ENCODE results near the gene ODAD3. TPM values are rescaled to one million over a fixed set of nuclear protein-coding genes. Genes with fewer than 3 reads are reported as not detected.

The ODAD3 gene
- total and polyA plus RNA-seq, 10 of the 15 experiments (the other 5 are each of a cell fraction or from before 2014, with no cell fraction given): 0.11 to 0.39 (median 0.28) TPM; not detected in 7

GRCh38 chr19:11482384-11483050 is 47.6 kb upstream of the ODAD3 start (continued):
- TF ChIP-seq BCLAF1 (IDR thresholded peaks at IDR 0.05) (0 out of 2 replicates have a peak, but pooled peaks have one; percentile 62), JUNB (IDR thresholded peaks at IDR 0.05) (no peak), RELA (IDR thresholded peaks at IDR 0.05; ENCODE audit: borderline replicate concordance, partially characterized antibody) (peak; percentile 90), HDAC6 (IDR thresholded peaks at IDR 0.05; ENCODE audit: unreplicated experiment) (no peak), SMC3 (IDR thresholded peaks at IDR 0.05; ENCODE audit: borderline replicate concordance, low read length) (peak; percentile 81)

GRCh38 chr19:11481534-11482383 is 46.8 kb upstream of the ODAD3 start:
- Histone ChIP-seq H2AFZ (ENCODE audit: control insufficient read depth, low read depth, low read length) (peak overlapping the region; percentile 80), H3K4me3 (peak overlapping the region; percentile 40; the same call in 1 of the 2 replicates), H3K9me3 (replicated peaks; ENCODE audit: control insufficient read depth, insufficient read depth, low read length) (no peaks in the 10 kb centered on the region; the same call in 2 of the 3 replicates), H3K79me2 (ENCODE audit: control insufficient read depth, insufficient read depth, low read length) (no peaks in the 10 kb centered on the region), H3K4me2 (ENCODE audit: control insufficient read depth, insufficient read depth) (peak overlapping the region; percentile 87), H3K36me3 (ENCODE audit: control insufficient read depth in 2 of 2, insufficient read depth in 2 of 2, low read length in 1 of 2) (no peaks in the 10 kb centered on the region), H4K20me1 (ENCODE audit: control insufficient read depth, insufficient read depth) (no peaks in the 10 kb centered on the region), H3K27ac (ENCODE audit: control insufficient read depth, insufficient read depth) (no peak overlapping the region), H3K27me3 (replicated peaks in 1 of 2; ENCODE audit: control insufficient read depth in 2 of 2, insufficient read depth in 2 of 2, low read length in 1 of 2) (peaks cover 8 to 10% of the 10 kb centered on the region in 2 experiments), H3K4me1 (ENCODE audit: control insufficient read depth, insufficient read depth, low read length) (peaks cover 19% of the 10 kb centered on the region), H3K9ac (ENCODE audit: control insufficient read depth, insufficient read depth, low read length) (no peak overlapping the region)
- ATAC-seq (peak; percentile 90), FAIRE-seq (peak; percentile 7), DNase-seq (ENCODE audit: low read depth, low spot score) (peak; percentile 54)
- POLR2A ChIA-PET: interaction anchor here (0.9 to 1.8 kb wide), 4 partner anchors 30 to 135 kb away, joined by 5 to 12 read pairs (median 8); partner anchors contain the start of genes CCDC159, SWSAP1 and TMEM205
- SMC1A ChIA-PET (ENCODE audit: uncharacterized antibody, unreplicated experiment): interaction anchor here (0.9 to 2.4 kb wide), 18 partner anchors 8 to 446 kb away, joined by 3 to 30 read pairs (median 4); partner anchors contain the start of genes ELOF1, SWSAP1 and TSPAN16
- intact Hi-C loops (cut with micrococcal nuclease; ENCODE audit: unreplicated experiment): loop anchor here (1.0 to 2.0 kb wide), 3 partner anchors 46 to 189 kb away; partner anchors contain the start of genes ODAD3 and PRKCSH
- CTCF ChIA-PET: interaction anchor here (0.6 to 3.3 kb wide), 38 partner anchors 9 to 539 kb away, joined by 3 to 76 read pairs (median 5); partner anchors contain the start of genes CCDC159, ECSIT, ODAD3 and PRKCSH
- RAD21 ChIA-PET (ENCODE audit: unreplicated experiment): interaction anchor here (0.7 to 2.2 kb wide), 27 partner anchors 9 to 238 kb away, joined by 3 to 43 read pairs (median 4); partner anchors contain the start of genes CCDC159, ECSIT, ELOF1 and ODAD3
- WGBS (ENCODE audit: insufficient coverage, insufficient replicate concordance, low lambda C conversion rate, missing lambda C conversion rate): 13% methylated on average over 50 of the region's 50 CpGs
- BruUV-seq (replicated peaks): no TSS peak
- in situ Hi-C loops (cut with MboI): no loop called here
- TF ChIP-seq REST (IDR thresholded peaks at IDR 0.05; ENCODE audit: low read depth, low read length) (peak; percentile 82), FOXK2 (IDR thresholded peaks at IDR 0.05) (0 out of 2 replicates have a peak, but pooled peaks have one; percentile 18), NFYB (IDR thresholded peaks at IDR 0.05; ENCODE audit: insufficient read depth, low read depth, low read length) (peak; percentile 81), IRF3 (IDR thresholded peaks at IDR 0.05) (peak; percentile 70; the same call in 1 of the 2 replicates), SP1 (IDR thresholded peaks at IDR 0.05; ENCODE audit: low read depth, low read length) (peak; percentile 87), IKZF1 (conservative IDR thresholded peaks at IDR 0.05) (peak; percentile 61), CREM (IDR thresholded peaks at IDR 0.05; ENCODE audit: low read depth) (peak; percentile 38)

Data from GM12878 (cell line).